Activated CD8-positive, alpha-beta T cell treated with anti-CD3 and anti-CD28 coated beads, Interleukin-2, amount 10 ng/mL, durations not matched to agents 7 days and 5 days (primary cell): ENCODE measurements around the gene MT1A. TPM values are rescaled to one million over a fixed set of nuclear protein-coding genes. Genes with fewer than 3 reads are reported as not detected.
"Not testable (repeated sequence)": the region's sequence is repeated elsewhere in the genome, so short reads cannot be mapped to it uniquely, and the experiment has no call there.

Experiments
- ATAC-seq: fragments of 150-1000 bp; cut with Tn5 transposase; one replicate; pipeline ENCODE4 v1.10.0; 2021; ENCODE audit warnings: moderate library complexity
- CTCF ChIA-PET: fragments of 350-600 bp; sonication (Branson Sonifier 250); formaldehyde crosslinking; loops from one replicate; lab custom pipeline; 2021; ENCODE audit warnings: antibody characterized with exemption; lab: Charles Lee
- POLR2A ChIA-PET: fragments of 350-600 bp; sonication (Branson Sonifier 250); formaldehyde crosslinking; loops from one replicate; lab custom pipeline; 2021; ENCODE audit warnings: antibody characterized with exemption; lab: Charles Lee
- DNase-seq: peaks from one replicate; pipeline ENCODE4 v3.0.0-alpha.2; 2020
- H3K27ac Mint-ChIP-seq: one replicate; pipeline ENCODE4 v1.8.0; 2021; ENCODE audit warnings: mild to moderate bottlenecking, mixed read lengths
- H3K27me3 Mint-ChIP-seq: one replicate; pipeline ENCODE4 v1.8.0; 2021; ENCODE audit warnings: low read depth, mixed read lengths
- H3K36me3 Mint-ChIP-seq: one replicate; pipeline ENCODE4 v1.8.0; 2021; ENCODE audit warnings: low read depth, mixed read lengths
- H3K4me1 Mint-ChIP-seq: one replicate; pipeline ENCODE4 v1.8.0; 2021; ENCODE audit warnings: low read depth, mixed read lengths
- H3K4me3 Mint-ChIP-seq: one replicate; pipeline ENCODE4 v1.8.0; 2021; ENCODE audit warnings: mild to moderate bottlenecking, mixed read lengths
- H3K9me3 Mint-ChIP-seq: one replicate; pipeline ENCODE4 v1.8.0; 2022; ENCODE audit warnings: mixed read lengths; ENCODE audit not compliant: insufficient read depth
- total RNA-seq, 2 experiments: library from RNA; stranded (reverse); gene quantifications; one replicate each; pipeline ENCODE4 v1.2.3, GENCODE V29; 2021

Gene MT1A
- total RNA-seq, 2 experiments from 2014 or later = not detected

DNA sequence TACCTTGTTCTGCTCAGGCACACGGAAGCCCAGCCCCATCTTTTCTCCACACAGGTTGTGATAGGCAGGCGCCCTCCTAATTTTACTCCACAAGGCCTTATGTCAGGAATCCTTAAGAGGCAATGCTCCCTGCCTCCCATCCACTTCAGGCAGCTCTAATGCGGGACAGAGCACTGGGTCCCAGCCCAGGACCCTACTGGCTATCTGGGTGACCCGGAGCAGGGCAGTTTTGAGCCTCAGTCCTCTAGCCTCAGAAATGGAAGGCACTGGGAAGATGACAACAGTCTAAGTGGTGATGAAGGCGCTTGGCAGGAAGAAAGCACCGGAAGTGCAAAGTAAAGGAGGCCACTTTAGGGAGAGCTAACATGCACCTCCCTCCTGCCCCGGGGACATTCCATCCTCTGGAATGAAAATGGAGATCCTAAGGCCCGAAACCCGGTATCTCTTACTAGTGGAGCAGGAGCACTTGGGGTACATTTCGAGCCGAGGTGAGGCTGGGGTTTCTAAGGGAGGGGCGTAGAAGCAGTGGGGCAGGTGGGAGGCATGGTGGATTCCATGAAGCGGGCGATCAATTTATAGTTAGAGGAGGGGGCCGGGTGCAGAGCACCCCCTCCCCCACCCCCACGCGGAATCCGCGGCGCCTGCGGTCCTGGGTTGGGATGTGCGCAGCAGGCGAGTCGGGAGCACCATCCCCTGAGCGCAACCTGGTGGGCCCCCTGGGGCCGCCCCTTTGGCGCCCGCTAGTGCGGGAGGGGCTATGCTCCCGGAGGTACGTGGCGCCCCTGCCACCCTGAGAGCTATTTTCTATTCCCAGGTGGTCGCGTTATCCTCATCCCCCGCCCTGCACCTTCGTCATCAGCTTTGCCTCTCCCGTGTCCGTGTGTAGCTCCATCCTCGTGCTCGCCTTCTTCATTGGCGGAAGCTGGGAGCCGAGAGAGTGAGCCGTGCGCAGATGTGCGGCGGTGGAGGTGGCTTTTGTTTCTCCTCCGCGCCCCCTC is 24.2 kb downstream of the MT1A start:
- Mint-ChIP-seq H3K27ac (peak overlapping the region; percentile 76), H3K9me3 (no peaks in the 10 kb centered on the region), H3K4me3 (peak overlapping the region; percentile 74), H3K4me1 (peaks cover 51% of the 10 kb centered on the region), H3K27me3 (peaks cover 32% of the 10 kb centered on the region), H3K36me3 (peaks cover 4% of the 10 kb centered on the region)
- POLR2A ChIA-PET = interaction anchor here (0.9 to 1.0 kb wide), 4 partner anchors 10 to 269 kb away, joined by 3 read pairs; partner anchors contain the start of gene HERPUD1
- CTCF ChIA-PET = interaction anchor here (0.9 to 3.0 kb wide), 6 partner anchors 11 to 86 kb away, joined by 3 to 10 read pairs (median 5); no protein-coding TSS in a partner anchor
- DNase-seq = peak; percentile 57
- peak; percentile 42 for ATAC-seq

DNA sequence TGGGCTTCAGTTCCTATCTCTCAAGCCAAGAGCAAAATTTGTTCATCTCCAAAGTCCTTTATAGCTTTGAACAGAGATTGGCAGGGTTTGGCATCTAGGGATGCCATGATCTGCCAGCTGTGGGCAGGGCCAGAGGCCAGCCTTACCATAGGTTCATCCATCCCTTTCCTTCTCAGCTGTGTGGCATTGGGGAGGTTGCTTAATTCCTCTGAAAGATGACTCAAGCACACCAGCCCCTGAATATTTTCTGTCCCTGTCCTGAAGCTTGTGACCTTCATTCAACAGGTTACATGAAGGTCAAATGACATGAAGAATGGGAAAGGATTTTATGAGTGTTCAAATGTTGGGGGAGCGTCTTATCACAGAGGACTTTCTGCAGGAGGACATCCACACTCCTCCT is 26.0 kb downstream of the MT1A start:
- DNase-seq (no peak), ATAC-seq (no peak)
- peaks cover 56% of the 10 kb centered on the region for H3K4me1 Mint-ChIP-seq
- peaks cover 4% of the 10 kb centered on the region for H3K36me3 Mint-ChIP-seq
- H3K4me3 Mint-ChIP-seq = no peak overlapping the region
- no peak overlapping the region for H3K27ac Mint-ChIP-seq
- H3K27me3 Mint-ChIP-seq = peaks cover 49% of the 10 kb centered on the region
- ChIA-PET CTCF (interaction anchor here (1.3 to 1.5 kb wide), 2 partner anchors 11 to 21 kb away, joined by 3 to 4 read pairs; no protein-coding TSS in a partner anchor), POLR2A (no interaction called here)
- H3K9me3 Mint-ChIP-seq = no peaks in the 10 kb centered on the region

DNA sequence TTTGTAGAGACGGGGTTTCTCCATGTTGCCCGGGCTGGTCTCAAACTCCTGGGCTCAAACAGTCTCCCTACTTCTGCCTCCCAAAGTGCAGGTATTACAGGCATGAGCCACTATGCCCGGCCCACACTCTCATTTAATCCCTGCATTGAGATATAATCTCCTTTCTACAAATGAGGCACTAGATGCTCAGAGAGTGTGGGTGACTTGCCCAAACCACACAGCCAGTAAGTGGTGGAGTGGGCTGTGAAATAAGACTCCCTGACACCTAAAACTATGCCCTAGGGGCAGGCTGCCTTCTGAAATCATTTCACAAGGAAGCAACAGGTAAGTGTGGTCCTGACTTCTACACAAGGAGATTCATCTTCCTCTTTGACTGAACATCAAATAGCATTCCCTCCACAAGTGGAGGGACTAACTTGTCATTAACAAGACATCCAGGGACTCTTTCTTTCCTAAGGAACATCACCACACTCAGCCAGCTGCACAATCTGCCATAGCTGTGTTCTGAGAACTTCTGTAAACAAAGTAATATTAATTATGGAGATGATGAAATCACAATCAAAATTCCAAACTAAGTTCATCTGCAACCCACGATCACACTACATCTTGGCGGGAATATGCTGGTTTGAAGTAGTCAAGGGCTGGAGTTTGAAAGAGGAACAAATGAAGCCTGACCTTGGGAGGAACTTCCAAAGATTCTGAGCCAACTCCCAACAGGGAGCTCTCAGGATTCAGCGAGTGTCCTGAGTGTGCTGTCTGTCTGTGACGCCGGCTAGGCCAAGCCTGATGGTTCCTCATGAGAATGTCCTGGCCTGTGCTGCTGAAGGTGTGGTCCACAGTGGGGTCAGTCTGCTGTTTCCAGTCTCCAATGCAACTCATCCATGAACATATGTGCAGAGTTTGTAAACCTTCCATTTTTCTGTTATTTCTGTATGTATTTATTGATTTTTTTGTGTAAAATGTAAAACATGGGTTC is 27.1 kb downstream of the MT1A start:
- H3K4me1 Mint-ChIP-seq = peaks cover 60% of the 10 kb centered on the region
- H3K9me3 Mint-ChIP-seq, H3K4me3 Mint-ChIP-seq, H3K36me3 Mint-ChIP-seq, POLR2A ChIA-PET, H3K27ac Mint-ChIP-seq, ATAC-seq, DNase-seq: not testable (repeated sequence)
- peaks cover 60% of the 10 kb centered on the region for H3K27me3 Mint-ChIP-seq
- CTCF ChIA-PET = interaction anchor here (1.5 kb wide), 1 partner anchor 22 kb away, joined by 4 read pairs; no protein-coding TSS in a partner anchor

DNA sequence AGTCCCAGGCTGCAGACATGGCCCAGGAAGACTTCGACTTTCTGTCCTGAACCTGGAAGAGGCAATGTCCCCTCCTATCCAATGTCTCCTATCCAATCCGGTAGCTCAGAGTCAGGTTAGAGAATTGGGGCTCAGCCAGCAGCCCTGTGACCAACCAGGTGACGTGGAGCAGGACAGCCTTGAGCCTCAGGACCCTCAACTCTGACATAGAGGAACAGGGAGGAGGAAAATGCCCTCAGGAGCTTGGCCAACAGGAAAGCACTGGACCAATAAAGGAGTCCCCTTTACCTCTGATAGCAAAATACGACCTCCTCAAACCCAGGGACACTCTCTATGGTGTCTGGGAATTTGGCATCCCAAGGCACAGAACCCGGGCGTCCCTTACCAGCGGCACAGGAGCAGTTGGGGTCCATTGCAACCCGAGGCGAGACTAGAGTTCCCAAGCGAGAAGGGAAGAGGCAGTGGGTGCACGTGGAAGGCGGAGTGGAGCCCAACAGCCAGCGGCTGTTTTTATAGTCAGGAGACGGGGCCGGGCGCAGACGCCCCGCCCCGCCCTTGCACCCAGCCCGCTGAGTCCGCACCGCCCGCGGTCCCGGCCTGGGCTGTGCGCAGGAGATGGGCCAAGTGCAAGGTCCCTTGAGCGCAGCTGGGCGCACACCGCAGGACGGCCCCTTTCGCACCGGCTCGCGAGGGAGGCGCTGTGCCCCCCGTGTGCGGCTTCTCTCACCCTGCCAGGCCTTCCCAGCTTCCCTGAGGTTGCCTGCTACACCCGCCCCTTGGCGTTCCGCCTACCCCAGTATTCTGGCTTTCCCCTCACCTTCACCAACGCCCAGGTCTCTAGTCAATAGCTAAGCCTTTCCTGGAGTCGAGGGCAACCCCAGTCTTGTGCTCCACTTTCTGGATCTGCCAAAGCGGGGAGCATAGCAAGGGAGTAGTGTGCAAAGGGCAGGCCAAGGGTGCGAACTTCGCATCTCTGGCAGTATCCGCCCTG is 29.4 kb downstream of the MT1A start, which contains the start of gene MT1G:
MT1G (minus strand) TSS at position 485 of the 991 bp plus-strand sequence; CDS start at position 413, 72 bp downstream.
- H3K9me3 Mint-ChIP-seq = no peaks in the 10 kb centered on the region
- peak within 1 kb of the TSS; percentile 67 for H3K4me3 Mint-ChIP-seq
- POLR2A ChIA-PET = interaction anchor here (0.7 to 1.4 kb wide), 5 partner anchors 8 to 58 kb away, joined by 3 to 6 read pairs (median 4); partner anchors contain the start of genes MT1E and MT1X

DNA sequence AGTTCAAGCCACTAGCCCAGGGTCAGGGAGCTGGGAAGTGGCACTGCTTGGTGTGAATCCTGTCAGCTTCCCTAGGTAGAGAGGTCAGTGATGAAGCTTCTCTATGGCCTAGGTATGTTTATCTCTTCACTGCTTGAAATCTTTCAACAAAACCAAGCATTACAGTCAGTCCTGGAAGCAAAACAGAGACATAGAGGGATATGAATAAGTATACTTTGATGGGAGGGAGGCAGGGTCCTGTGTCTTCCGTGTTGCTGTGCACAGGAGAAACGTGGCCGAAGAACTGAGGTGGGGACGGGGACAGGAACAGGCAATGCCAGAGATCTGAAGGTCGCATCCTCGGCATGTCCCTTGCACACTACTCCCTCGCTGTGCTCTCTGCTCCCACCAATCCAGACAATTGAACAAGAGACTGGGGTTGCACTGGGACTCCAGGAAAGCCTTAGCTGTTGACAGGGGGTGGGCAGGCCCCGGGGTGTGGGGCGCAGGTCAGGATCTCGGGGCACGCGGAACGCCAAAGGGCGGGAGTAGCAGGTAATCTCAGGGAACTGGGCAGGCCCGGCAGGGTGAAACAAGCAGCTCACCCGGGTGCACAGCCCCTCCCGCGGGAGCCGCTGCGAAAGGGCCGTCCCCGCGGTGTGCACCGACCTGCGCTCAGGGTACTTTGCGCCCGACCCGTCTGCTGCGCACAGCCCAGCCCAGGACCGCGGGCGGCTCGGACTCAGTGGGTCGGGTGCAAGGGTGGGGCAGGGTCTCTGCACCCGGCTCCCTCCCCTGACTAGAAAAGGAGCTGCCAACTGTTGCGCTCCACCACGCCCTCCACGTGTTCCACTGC is 30.8 kb downstream of the MT1A start, which contains the start of gene MT1H:
MT1H (plus strand) TSS at position 810 of the 835 bp plus-strand sequence. CDS start 71 bp downstream, outside the sequence.
- H3K36me3 Mint-ChIP-seq = no peaks in the 10 kb centered on the region
- CTCF ChIA-PET = interaction anchor here (6.9 kb wide), 1 partner anchor 33 kb away, joined by 59 read pairs; no protein-coding TSS in a partner anchor
- POLR2A ChIA-PET = interaction anchor here (0.8 to 1.3 kb wide), 3 partner anchors 12 to 44 kb away, joined by 3 to 4 read pairs (median 3); partner anchors contain the start of genes MT1E, MT1F and MT1X
- peak; percentile 37 for DNase-seq
- H3K4me1 Mint-ChIP-seq = peaks cover 50% of the 10 kb centered on the region
- H3K4me3 Mint-ChIP-seq = peak within 1 kb of the TSS; percentile 19
- no peaks in the 10 kb centered on the region for H3K9me3 Mint-ChIP-seq
- ATAC-seq = peak; percentile 41
- peaks cover 79% of the 10 kb centered on the region for H3K27me3 Mint-ChIP-seq
- no peak within 1 kb of the TSS for H3K27ac Mint-ChIP-seq

More for the DNA sequence above, 29.4 kb downstream of the MT1A start, which contains the start of gene MT1G:
- DNase-seq (peak; percentile 65), ATAC-seq (peak; percentile 88)
- Mint-ChIP-seq H3K27ac (peak within 1 kb of the TSS; percentile 26), H3K36me3 (no peaks in the 10 kb centered on the region), H3K27me3 (peaks cover 78% of the 10 kb centered on the region), H3K4me1 (peaks cover 48% of the 10 kb centered on the region)
- CTCF ChIA-PET = interaction anchor here (0.7 to 6.9 kb wide), 3 partner anchors 34 to 60 kb away, joined by 3 to 59 read pairs (median 3); partner anchors contain the start of gene MT2A

DNA sequence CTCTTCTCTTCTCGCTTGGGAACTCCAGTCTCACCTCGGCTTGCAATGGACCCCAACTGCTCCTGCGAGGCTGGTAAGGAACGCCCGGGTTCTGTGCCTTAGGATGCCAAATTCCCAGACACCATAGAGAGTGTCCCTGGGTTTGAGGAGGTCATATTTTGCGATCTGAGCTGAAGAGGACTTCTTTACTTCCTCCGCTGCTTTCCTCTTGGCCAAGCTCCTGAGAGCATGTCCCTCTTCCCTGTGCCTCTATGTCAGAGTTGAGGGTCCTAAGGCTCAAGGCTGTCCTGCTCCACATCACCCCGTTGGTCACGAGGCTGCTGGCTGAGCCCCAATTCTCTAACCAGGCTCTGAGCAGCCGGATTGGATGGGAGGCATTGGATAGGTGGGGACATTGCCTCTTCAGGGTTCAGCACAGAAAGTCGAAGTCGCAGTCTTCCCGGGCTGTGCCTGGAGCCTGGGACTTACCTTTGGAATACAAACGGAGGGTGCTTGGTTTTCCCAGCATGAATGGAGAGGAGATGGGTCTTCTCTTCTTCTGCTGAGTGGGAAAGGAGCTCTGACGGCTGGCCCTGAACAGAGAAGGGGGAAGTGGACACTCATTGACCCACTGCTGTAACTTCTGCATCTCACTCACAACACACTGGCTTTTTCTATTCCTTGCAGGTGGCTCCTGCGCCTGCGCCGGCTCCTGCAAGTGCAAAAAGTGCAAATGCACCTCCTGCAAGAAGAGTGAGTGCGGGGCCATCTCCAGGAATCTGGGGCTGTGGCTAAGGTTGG is 31.6 kb downstream of the MT1A start:
- Mint-ChIP-seq H3K27ac (no peak overlapping the region), H3K36me3 (no peaks in the 10 kb centered on the region)

DNA sequence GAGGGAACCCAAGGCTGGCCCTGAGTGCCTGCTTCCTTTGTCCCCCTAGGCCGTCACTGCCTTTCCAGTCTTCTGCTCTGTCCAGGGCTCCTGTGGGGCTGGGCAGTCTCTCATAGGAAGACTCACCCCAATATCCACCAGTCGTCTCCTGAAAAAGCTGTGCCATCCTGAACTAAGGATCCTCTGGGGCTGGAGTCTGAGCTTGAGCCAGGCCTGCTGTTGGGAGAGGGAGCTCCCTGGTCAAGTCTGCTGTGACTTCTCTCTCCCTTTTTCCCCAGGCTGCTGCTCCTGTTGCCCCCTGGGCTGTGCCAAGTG is 32.1 kb downstream of the MT1A start:
- no peak overlapping the region for H3K27ac Mint-ChIP-seq
- CTCF ChIA-PET = interaction anchor here (6.9 kb wide), 1 partner anchor 31 kb away, joined by 59 read pairs; no protein-coding TSS in a partner anchor
- H3K4me1 Mint-ChIP-seq = peaks cover 56% of the 10 kb centered on the region
- ATAC-seq (no peak), DNase-seq (no peak)
- H3K9me3 Mint-ChIP-seq = no peaks in the 10 kb centered on the region
- H3K4me3 Mint-ChIP-seq = no peak overlapping the region
- POLR2A ChIA-PET = interaction anchor here (0.9 to 1.3 kb wide), 4 partner anchors 8 to 319 kb away, joined by 3 to 5 read pairs (median 3); partner anchors contain the start of genes MT1F and MT1X
- H3K36me3 Mint-ChIP-seq = no peaks in the 10 kb centered on the region
- peaks cover 73% of the 10 kb centered on the region for H3K27me3 Mint-ChIP-seq

More for the DNA sequence above, 31.6 kb downstream of the MT1A start:
- Mint-ChIP-seq H3K9me3 (no peaks in the 10 kb centered on the region), H3K27me3 (peaks cover 75% of the 10 kb centered on the region), H3K4me1 (peaks cover 55% of the 10 kb centered on the region), H3K4me3 (peak overlapping the region; percentile 19)
- no peak for DNase-seq
- ChIA-PET POLR2A (interaction anchor here (0.8 to 1.3 kb wide), 4 partner anchors 8 to 320 kb away, joined by 3 to 4 read pairs (median 3); partner anchors contain the start of genes MT1F and MT1X), CTCF (interaction anchor here (6.9 kb wide), 1 partner anchor 32 kb away, joined by 59 read pairs; no protein-coding TSS in a partner anchor)
- no peak for ATAC-seq

DNA sequence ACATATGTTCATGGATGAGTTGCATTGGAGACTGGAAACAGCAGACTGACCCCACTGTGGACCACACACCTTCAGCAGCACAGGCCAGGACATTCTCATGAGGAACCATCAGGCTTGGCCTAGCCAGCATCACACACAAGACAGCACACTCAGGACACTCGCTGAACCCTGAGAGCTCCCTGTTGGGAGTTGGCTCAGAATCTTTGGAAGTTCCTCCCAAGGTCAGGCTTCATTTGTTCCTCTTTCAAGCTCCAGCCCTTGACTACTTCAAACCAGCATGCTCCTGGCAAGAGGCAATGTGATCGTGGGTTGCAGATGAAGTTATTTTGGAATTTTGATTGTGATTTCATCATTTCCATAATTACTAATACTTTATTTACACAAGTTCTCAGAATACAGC is 33.2 kb downstream of the MT1A start:
- not testable (repeated sequence) for H3K9me3 Mint-ChIP-seq, H3K36me3 Mint-ChIP-seq, H3K27ac Mint-ChIP-seq, DNase-seq, ATAC-seq, H3K4me3 Mint-ChIP-seq
- CTCF ChIA-PET = interaction anchor here (6.9 kb wide), 1 partner anchor 30 kb away, joined by 59 read pairs; no protein-coding TSS in a partner anchor
- peaks cover 65% of the 10 kb centered on the region for H3K27me3 Mint-ChIP-seq
- H3K4me1 Mint-ChIP-seq = peaks cover 56% of the 10 kb centered on the region
- POLR2A ChIA-PET = interaction anchor here (1.3 kb wide), 1 partner anchor 11 kb away, joined by 5 read pairs; the partner anchor contains the start of gene MT1X
